Upper lobe of right lung (tissue), 1 donor: ENCODE results near the gene EPN2. TPM values are rescaled to one million over a fixed set of nuclear protein-coding genes. Genes with fewer than 3 reads are reported as not detected.
A peak's percentile ranks its signal among the peaks of the same experiment; 100 is the strongest.

ENCODE experiments used
- ATAC-seq: fragments of 200-7000 bp; cut with Tn5 transposase; one replicate; pipeline ENCODE4 v1.9.1; 2020; ENCODE audit warnings: mild to moderate bottlenecking, moderate library complexity
- DNase-seq: peaks from one replicate; pipeline ENCODE4 v3.0.0-alpha.2; 2020
- H3K27ac ChIP-seq: fragments of 200-600 bp; one replicate; pipeline ENCODE4 v1.8.0; 2022
- H3K27me3 ChIP-seq: fragments of 200-600 bp; one replicate; pipeline ENCODE4 v1.8.0; 2022; ENCODE audit warnings: mild to moderate bottlenecking
- H3K36me3 ChIP-seq: fragments of 200-600 bp; one replicate; pipeline ENCODE4 v1.8.0; 2022
- H3K4me1 ChIP-seq: fragments of 200-600 bp; one replicate; pipeline ENCODE4 v1.8.0; 2022
- H3K4me3 ChIP-seq: fragments of 200-600 bp; one replicate; pipeline ENCODE4 v1.8.0; 2022; ENCODE audit warnings: mild to moderate bottlenecking
- H3K9me3 ChIP-seq: fragments of 200-600 bp; one replicate; pipeline ENCODE4 v1.8.0; 2022
- intact Hi-C: fragments of 100-400 bp; cut with DNase I; formaldehyde crosslinking; loops from one replicate; pipeline ENCODE4 v1.11.0; 2022
- total RNA-seq: library from RNA; stranded (reverse); fragmentation: NEBNext Ultra II Directional; extraction: Animal tissue kit (Norgen Biotek cat#: 25700); gene quantifications from one replicate; pipeline ENCODE4 v1.2.1, GENCODE V29; 2021
- TF ChIP-seq, protein P1 (sequence below): fragments of 200-600 bp; IDR thresholded peaks from one replicate; pipeline ENCODE4 v1.8.0; 2022; ENCODE audit warnings: antibody characterized with exemption
- donor health status: DM: no; HTN: yes; CAD: no; lungs with severe emphysema.

The EPN2 gene
- total RNA-seq, 1 donor from 2014 or later = 54.5 TPM

DNA sequence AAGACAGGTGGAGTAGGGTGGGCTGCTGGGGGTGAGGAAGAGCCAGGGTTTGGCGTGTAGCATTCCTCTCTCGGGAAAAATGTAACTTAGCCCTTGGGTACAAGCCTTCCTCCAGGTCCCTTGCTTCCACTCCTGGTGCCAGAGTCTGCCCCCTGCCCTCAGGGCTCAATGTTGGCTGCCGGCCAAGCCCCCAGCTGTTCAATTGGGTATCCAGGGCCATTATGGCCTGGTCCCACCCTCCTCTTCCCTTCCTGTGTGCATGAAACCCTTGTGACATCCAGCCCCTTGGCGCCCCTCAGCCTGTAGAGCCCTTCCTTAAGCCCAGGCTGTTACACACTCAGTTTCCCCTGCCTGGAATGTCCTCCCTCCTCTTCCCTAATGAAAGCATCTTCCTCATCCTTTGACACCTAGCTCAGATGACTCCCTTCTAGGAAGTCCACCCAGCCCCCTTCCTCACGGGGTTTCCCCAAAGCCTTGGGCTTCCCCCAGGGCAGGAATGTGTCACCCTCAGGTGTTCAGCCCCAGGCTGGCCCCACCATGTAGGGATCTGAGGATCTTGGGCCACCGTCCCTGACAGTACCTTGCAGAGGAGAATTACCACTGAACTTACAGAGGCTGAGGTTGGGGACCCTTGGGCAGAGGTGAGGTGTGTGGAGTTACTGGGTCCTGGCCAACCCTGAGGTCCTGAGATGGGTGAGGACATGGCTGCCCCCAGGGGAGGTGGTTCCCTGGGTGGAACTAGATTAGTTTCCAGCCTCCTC lies 95.4 kb downstream of the EPN2 start:
- ATAC-seq (no peak), DNase-seq (peak; percentile 56)
- TF ChIP-seq, protein P1, sequence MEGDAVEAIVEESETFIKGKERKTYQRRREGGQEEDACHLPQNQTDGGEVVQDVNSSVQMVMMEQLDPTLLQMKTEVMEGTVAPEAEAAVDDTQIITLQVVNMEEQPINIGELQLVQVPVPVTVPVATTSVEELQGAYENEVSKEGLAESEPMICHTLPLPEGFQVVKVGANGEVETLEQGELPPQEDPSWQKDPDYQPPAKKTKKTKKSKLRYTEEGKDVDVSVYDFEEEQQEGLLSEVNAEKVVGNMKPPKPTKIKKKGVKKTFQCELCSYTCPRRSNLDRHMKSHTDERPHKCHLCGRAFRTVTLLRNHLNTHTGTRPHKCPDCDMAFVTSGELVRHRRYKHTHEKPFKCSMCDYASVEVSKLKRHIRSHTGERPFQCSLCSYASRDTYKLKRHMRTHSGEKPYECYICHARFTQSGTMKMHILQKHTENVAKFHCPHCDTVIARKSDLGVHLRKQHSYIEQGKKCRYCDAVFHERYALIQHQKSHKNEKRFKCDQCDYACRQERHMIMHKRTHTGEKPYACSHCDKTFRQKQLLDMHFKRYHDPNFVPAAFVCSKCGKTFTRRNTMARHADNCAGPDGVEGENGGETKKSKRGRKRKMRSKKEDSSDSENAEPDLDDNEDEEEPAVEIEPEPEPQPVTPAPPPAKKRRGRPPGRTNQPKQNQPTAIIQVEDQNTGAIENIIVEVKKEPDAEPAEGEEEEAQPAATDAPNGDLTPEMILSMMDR = no peak
- no peak overlapping the region for H3K27ac ChIP-seq
- intact Hi-C loops = no loop called here
- H3K36me3 ChIP-seq = no peaks in the 10 kb centered on the region
- no peaks in the 10 kb centered on the region for H3K27me3 ChIP-seq
- H3K9me3 ChIP-seq = no peaks in the 10 kb centered on the region
- H3K4me1 ChIP-seq = peaks cover 4% of the 10 kb centered on the region
- no peak overlapping the region for H3K4me3 ChIP-seq

DNA sequence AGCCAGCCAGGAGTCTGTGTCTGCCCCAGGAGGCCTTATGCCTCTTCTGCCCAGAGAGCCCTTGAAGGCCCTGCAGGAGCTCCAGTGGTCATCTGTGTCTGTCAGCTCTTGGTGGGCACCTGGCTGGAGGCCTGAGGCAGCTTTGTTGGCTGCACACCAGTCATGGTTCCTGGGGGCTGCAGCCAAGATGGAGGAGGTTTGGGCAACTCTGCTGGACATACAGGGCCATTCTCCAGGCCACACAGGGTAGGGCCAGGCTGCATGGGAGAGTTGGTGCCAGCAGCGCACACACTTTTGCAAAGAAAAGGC lies 95.9 kb downstream of the EPN2 start:
- ATAC-seq (no peak), DNase-seq (peak; percentile 52)
- Histone ChIP-seq H3K36me3 (no peaks in the 10 kb centered on the region), H3K27ac (no peak overlapping the region), H3K4me1 (peaks cover 6% of the 10 kb centered on the region), H3K9me3 (no peaks in the 10 kb centered on the region), H3K4me3 (no peak overlapping the region), H3K27me3 (no peaks in the 10 kb centered on the region)
- intact Hi-C loops = no loop called here
- TF ChIP-seq, protein P1 = no peak

DNA sequence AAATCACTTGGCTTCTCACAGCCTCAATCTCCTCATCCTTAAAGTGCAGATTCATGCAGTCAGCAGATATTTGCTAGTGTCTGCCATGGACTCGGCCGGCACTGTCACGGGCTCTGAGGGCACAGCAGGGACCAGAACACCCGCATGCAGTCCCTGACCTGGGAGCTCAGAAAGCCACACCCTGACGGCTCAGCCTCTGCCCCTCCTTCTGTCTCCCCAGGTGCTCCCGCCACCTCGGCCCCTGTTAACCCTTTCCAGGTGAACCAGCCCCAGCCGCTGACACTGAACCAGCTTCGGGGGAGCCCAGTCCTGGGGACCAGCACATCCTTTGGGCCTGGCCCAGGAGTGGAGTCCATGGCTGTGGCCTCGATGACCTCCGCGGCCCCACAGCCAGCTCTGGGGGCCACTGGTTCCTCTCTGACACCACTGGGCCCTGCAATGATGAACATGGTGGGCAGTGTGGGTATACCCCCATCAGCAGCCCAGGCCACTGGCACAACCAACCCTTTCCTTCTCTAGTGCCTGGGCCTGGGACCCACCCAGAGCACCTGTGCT lies 96.6 kb downstream of the EPN2 start:
- H3K4me1 ChIP-seq = peaks cover 6% of the 10 kb centered on the region
- no peaks in the 10 kb centered on the region for H3K27me3 ChIP-seq
- no peaks in the 10 kb centered on the region for H3K36me3 ChIP-seq
- intact Hi-C loops = no loop called here
- TF ChIP-seq, protein P1 = no peak
- DNase-seq (peak; percentile 48), ATAC-seq (no peak)
- no peak overlapping the region for H3K27ac ChIP-seq
- no peaks in the 10 kb centered on the region for H3K9me3 ChIP-seq
- H3K4me3 ChIP-seq = no peak overlapping the region

DNA sequence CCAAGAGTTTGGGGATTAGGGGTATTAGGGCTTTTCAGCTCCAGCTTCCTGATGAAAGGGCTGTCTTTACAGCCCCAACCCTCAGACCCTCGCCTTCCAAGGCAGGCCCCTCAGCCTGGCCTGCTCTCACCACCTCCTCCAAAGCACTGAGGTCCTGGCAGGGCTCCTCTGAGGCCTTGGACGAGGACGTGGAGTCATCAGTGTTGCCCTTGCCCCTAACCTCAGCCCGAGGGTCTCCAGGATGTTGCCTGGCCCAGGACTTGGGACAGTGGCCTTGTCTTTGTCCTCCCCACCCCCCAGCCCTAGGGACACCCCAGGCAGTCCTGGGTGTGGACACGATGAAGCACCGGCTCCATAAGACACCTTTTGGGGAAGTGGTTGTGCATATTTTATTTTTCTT lies 97.2 kb downstream of the EPN2 start:
- ATAC-seq (no peak), DNase-seq (peak; percentile 26)
- intact Hi-C loops = no loop called here
- Histone ChIP-seq H3K9me3 (no peaks in the 10 kb centered on the region), H3K27me3 (no peaks in the 10 kb centered on the region), H3K4me1 (peaks cover 6% of the 10 kb centered on the region), H3K36me3 (no peaks in the 10 kb centered on the region), H3K27ac (no peak overlapping the region), H3K4me3 (no peak overlapping the region)
- TF ChIP-seq, protein P1 = no peak

DNA sequence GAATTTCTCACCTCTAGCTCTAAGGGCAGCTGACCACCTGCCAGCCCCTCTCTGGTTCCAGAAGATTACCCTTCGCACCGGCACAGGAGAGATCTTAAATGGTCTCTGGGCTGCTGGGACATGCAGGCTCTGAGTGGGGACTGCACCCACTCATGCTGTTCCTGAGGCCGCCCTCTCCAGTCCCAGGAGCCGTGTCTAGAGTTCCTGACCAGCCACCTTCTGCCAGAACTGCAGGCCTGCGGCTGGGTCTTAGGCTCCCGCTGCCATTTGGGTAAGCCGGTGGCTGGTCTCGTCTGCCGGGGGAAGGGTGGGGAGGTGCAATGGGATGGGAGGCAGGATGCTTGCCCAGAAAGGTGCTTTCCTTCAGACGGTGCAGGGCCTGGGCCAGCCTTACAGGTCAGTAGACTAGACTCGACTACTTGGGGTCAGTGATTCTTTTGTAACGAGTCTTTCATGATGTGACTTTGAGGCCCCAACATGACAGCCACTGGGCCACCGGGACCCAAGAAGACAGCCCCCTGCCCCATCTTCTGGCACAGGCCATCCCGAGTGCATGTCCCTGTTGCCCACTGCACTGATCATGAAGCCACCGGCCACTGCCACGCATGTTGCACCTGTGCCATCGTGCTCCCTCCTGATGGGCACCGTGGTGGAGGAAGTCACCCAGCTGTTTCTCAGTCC lies 98.9 kb downstream of the EPN2 start:
- TF ChIP-seq, protein P1 = no peak
- no peak for ATAC-seq
- no peaks in the 10 kb centered on the region for H3K36me3 ChIP-seq
- H3K9me3 ChIP-seq = no peaks in the 10 kb centered on the region
- H3K4me1 ChIP-seq = peaks cover 6% of the 10 kb centered on the region
- no peaks in the 10 kb centered on the region for H3K27me3 ChIP-seq
- H3K27ac ChIP-seq = no peak overlapping the region
- DNase-seq = peak; percentile 54
- no peak overlapping the region for H3K4me3 ChIP-seq
- intact Hi-C loops = no loop called here
